MCF 10A (cell line): ENCODE data around the gene WWOX. TPM values are rescaled to one million over a fixed set of nuclear protein-coding genes. Genes with fewer than 3 reads are reported as not detected.

Source experiments
- BruUV-seq: library from RNA; stranded (reverse); fragments of 400-500 nt; replicated peaks from 2 replicates; lab custom pipeline; 2021; lab: Mats Ljungman, UMichigan
- CTCF ChIA-PET: fragments of 300-600 bp; sonication (Branson Sonifier 250); formaldehyde crosslinking; extraction: SDS; loops from one replicate; lab custom pipeline; 2021; ENCODE audit warnings: antibody characterized with exemption, inconsistent platforms; lab: Yijun Ruan, JAX
- POLR2A ChIA-PET: fragments of 300-600, 350-650 bp; sonication (Branson Sonifier 250); formaldehyde crosslinking; extraction: SDS; loops from one replicate; lab custom pipeline; 2020; ENCODE audit warnings: antibody characterized with exemption, inconsistent platforms; lab: Yijun Ruan, JAX
- DNase-seq: peaks from one replicate; pipeline ENCODE4 v3.0.0-alpha.2; 2018; ENCODE audit not compliant: unreplicated experiment
- H3K27ac Mint-ChIP-seq: one replicate; pipeline ENCODE4 v1.8.0; 2022; ENCODE audit warnings: mild to moderate bottlenecking, low read depth, mixed read lengths; ENCODE audit not compliant: unreplicated experiment
- H3K27me3 Mint-ChIP-seq: one replicate; pipeline ENCODE4 v1.8.0; 2022; ENCODE audit warnings: mixed read lengths; ENCODE audit not compliant: insufficient read depth, unreplicated experiment
- H3K36me3 Mint-ChIP-seq: one replicate; pipeline ENCODE4 v1.8.0; 2022; ENCODE audit warnings: mild to moderate bottlenecking, moderate library complexity, mixed read lengths; ENCODE audit not compliant: insufficient read depth, unreplicated experiment
- H3K4me1 Mint-ChIP-seq: one replicate; pipeline ENCODE4 v1.8.0; 2022; ENCODE audit warnings: mixed read lengths; ENCODE audit not compliant: insufficient read depth, unreplicated experiment
- H3K4me3 Mint-ChIP-seq: one replicate; pipeline ENCODE4 v1.8.0; 2022; ENCODE audit warnings: mild to moderate bottlenecking, moderate library complexity, mixed read lengths; ENCODE audit not compliant: unreplicated experiment
- H3K9me3 Mint-ChIP-seq: one replicate; pipeline ENCODE4 v1.8.0; 2022; ENCODE audit warnings: mixed read lengths; ENCODE audit not compliant: unreplicated experiment
- intact Hi-C: fragments of 100-400 bp; cut with micrococcal nuclease; formaldehyde crosslinking; loops from 2 replicates; pipeline ENCODE4 v1.14.1; 2022
- total RNA-seq: library from RNA; stranded (reverse); gene quantifications from 2 replicates; pipeline ENCODE4 v1.2.3, GENCODE V29; 2022
- TF ChIP-seq, protein P1 (sequence below): fragments of 200-600 bp; IDR thresholded peaks from one replicate; pipeline ENCODE4 v1.8.0; 2022; ENCODE audit warnings: antibody characterized with exemption, mild to moderate bottlenecking; ENCODE audit not compliant: unreplicated experiment

The WWOX gene
- total RNA-seq, 1 experiment from 2014 or later = 18.1 TPM

DNA sequence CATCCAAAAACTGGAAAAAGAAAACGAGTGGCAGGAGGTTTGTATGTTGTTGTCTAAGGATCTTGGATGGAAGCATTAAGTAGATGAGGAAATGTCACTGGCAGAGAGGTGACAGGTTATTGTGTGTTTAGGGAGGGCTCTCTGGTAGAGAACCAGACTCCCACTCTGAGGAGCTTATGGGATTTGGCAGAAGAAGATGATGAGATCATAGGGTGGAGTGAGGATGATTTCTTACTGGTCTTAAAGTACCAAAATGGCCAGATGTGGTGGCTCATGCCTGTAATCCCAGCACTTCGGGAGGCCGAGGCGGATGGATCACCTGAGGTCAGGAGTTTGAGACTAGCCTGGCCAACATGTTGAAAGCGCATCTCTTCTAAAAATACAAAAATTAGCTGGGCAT is 9.0 kb downstream of the WWOX start:
- Mint-ChIP-seq H3K4me1 (peaks cover 17% of the 10 kb centered on the region), H3K4me3 (no peak overlapping the region), H3K9me3 (no peaks in the 10 kb centered on the region), H3K27ac (no peak overlapping the region), H3K27me3 (no peaks in the 10 kb centered on the region), H3K36me3 (peaks cover 18% of the 10 kb centered on the region)
- CTCF ChIA-PET = interaction anchor here (0.6 to 2.4 kb wide), 5 partner anchors 8 to 978 kb away, joined by 3 to 21 read pairs (median 3); partner anchors contain the start of gene WWOX
- POLR2A ChIA-PET = no interaction called here
- no TSS peak for BruUV-seq
- TF ChIP-seq, protein P1, sequence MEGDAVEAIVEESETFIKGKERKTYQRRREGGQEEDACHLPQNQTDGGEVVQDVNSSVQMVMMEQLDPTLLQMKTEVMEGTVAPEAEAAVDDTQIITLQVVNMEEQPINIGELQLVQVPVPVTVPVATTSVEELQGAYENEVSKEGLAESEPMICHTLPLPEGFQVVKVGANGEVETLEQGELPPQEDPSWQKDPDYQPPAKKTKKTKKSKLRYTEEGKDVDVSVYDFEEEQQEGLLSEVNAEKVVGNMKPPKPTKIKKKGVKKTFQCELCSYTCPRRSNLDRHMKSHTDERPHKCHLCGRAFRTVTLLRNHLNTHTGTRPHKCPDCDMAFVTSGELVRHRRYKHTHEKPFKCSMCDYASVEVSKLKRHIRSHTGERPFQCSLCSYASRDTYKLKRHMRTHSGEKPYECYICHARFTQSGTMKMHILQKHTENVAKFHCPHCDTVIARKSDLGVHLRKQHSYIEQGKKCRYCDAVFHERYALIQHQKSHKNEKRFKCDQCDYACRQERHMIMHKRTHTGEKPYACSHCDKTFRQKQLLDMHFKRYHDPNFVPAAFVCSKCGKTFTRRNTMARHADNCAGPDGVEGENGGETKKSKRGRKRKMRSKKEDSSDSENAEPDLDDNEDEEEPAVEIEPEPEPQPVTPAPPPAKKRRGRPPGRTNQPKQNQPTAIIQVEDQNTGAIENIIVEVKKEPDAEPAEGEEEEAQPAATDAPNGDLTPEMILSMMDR = no peak
- intact Hi-C loops = no loop called here
- no peak for DNase-seq

DNA sequence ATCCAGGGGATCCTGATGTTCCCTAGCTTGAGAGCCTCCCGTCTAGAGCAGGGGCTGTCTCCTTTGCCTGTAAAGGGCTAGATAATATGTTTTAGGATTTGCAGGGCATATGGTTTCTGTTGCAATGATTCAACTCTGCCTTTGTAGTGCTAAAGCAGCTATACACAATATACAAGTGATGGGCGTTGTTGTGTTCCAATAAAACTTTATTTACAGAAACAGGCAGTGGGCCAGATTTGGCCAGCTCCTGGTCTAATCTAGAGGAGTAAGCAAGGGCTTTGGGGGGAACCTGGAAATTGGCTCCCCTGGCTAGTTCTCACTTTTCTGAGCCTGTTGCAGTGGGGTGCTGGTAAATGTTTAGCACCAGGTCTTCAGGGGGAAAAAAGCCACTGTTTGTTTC is 13.8 kb downstream of the WWOX start:
- H3K4me3 Mint-ChIP-seq = no peak overlapping the region
- DNase-seq = no peak
- ChIA-PET CTCF (interaction anchor here (0.6 to 3.8 kb wide), 4 partner anchors 13 to 1489 kb away, joined by 3 to 26 read pairs (median 3); partner anchors contain the start of gene WWOX), POLR2A (no interaction called here)
- BruUV-seq = no TSS peak
- no peaks in the 10 kb centered on the region for H3K4me1 Mint-ChIP-seq
- peak overlapping the region; percentile 33 for H3K27ac Mint-ChIP-seq
- TF ChIP-seq, protein P1 = no peak
- peaks cover 28% of the 10 kb centered on the region for H3K36me3 Mint-ChIP-seq
- intact Hi-C loops = no loop called here
- H3K27me3 Mint-ChIP-seq = no peaks in the 10 kb centered on the region
- H3K9me3 Mint-ChIP-seq = no peaks in the 10 kb centered on the region

- POLR2A ChIA-PET = interaction anchor here (0.5 to 0.6 kb wide), 2 partner anchors 13 to 583 kb away, joined by 3 read pairs; no protein-coding TSS in a partner anchor
- H3K9me3 Mint-ChIP-seq = no peaks in the 10 kb centered on the region
- TF ChIP-seq, protein P1 = no peak
- no peak for DNase-seq
- intact Hi-C loops = no loop called here
- CTCF ChIA-PET = interaction anchor here (1.0 to 1.1 kb wide), 2 partner anchors 9 to 16 kb away, joined by 3 read pairs; partner anchors contain the start of gene WWOX
- H3K4me1 Mint-ChIP-seq = no peaks in the 10 kb centered on the region
- BruUV-seq = no TSS peak
- no peak overlapping the region for H3K4me3 Mint-ChIP-seq
- peaks cover 21% of the 10 kb centered on the region for H3K36me3 Mint-ChIP-seq
- H3K27me3 Mint-ChIP-seq = no peaks in the 10 kb centered on the region
- H3K27ac Mint-ChIP-seq = no peak overlapping the region
Measured at GRCh38 chr16:78115659-78116058, 16.2 kb downstream of the WWOX start.

- DNase-seq = no peak
- Mint-ChIP-seq H3K4me3 (no peak overlapping the region), H3K27me3 (no peaks in the 10 kb centered on the region)
Measured at GRCh38 chr16:78116946-78117345, 17.5 kb downstream of the WWOX start.

More at GRCh38 chr16:78116946-78117345, 17.5 kb downstream of the WWOX start:
- Mint-ChIP-seq H3K4me1 (no peaks in the 10 kb centered on the region), H3K36me3 (peaks cover 12% of the 10 kb centered on the region), H3K27ac (no peak overlapping the region), H3K9me3 (no peaks in the 10 kb centered on the region)
- ChIA-PET CTCF (interaction anchor here (0.5 to 3.5 kb wide), 7 partner anchors 17 to 568 kb away, joined by 3 to 12 read pairs (median 3); partner anchors contain the start of gene WWOX), POLR2A (interaction anchor here (0.6 to 1.6 kb wide), 2 partner anchors 12 to 142 kb away, joined by 4 to 6 read pairs; no protein-coding TSS in a partner anchor)
- TF ChIP-seq, protein P1 = no peak
- intact Hi-C loops = no loop called here
- no TSS peak for BruUV-seq
